Muscle layer of colon (tissue), 2 donors: ENCODE data around the gene LAMA3.
"Not testable (repeated sequence)": the region's sequence is repeated elsewhere in the genome, so short reads cannot be mapped to it uniquely, and the experiment has no call there.

Experiments
- H3K27ac ChIP-seq: one replicate; pipeline ENCODE4 v1.7.0; 2013; ENCODE audit warnings: low read depth, mild to moderate bottlenecking, low read length, moderate library complexity
- H3K27me3 ChIP-seq, 2 donors: one replicate each; pipeline ENCODE4 v1.7.0; 2013; ENCODE audit warnings: low read length in 2 of 2, mild to moderate bottlenecking in 2 of 2; ENCODE audit not compliant: insufficient read depth in 2 of 2, control insufficient read depth in 1 of 2
- H3K36me3 ChIP-seq: one replicate; pipeline ENCODE4 v1.7.0; 2013; ENCODE audit warnings: mild to moderate bottlenecking, low read length; ENCODE audit not compliant: insufficient read depth
- H3K4me1 ChIP-seq: one replicate; pipeline ENCODE4 v1.7.0; 2013; ENCODE audit warnings: mild to moderate bottlenecking, low read length; ENCODE audit not compliant: insufficient read depth
- H3K4me3 ChIP-seq, 2 donors: one replicate each; pipeline ENCODE4 v1.7.0; 2013; ENCODE audit warnings: low read length in 2 of 2, low read depth in 1 of 2, mild to moderate bottlenecking in 1 of 2, moderate library complexity in 1 of 2
- H3K9ac ChIP-seq: one replicate; pipeline ENCODE4 v1.7.0; 2013; ENCODE audit warnings: low read length
- H3K9me3 ChIP-seq: one replicate; pipeline ENCODE4 v1.7.0; 2013; ENCODE audit warnings: mild to moderate bottlenecking, low read length
- donor health status: abdominal sarcoma.
- donor health status: Adenocarcinoma of cecum.

The LAMA3 gene

DNA sequence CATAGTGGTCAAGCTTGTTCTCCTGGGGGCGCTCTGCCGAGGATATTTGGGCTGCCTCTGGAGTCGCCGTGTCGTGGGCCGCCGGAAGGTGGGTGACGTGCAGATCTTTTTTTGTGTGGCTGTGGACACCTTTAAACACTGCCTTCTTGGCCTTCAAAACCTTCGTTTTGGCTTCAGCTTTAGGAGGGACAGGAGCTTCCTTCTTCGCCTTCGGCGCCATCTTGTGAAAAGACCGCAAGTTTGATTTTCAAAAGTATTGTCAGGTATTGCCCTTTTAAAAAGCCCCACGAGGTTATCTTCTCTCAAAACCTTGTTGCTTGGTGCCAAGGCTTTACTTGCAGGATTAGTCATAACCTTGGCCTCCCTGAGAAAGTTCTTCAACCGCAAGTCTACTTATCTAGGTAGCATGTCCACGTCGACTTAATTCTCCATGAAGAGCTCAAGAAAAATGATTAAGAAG, 20.8 kb downstream of the LAMA3 start:
- Histone ChIP-seq H3K4me1 (no peaks in the 10 kb centered on the region), H3K27me3 (no peaks in the 10 kb centered on the region), H3K27ac (no peak overlapping the region), H3K4me3 (no peak overlapping the region), H3K36me3 (no peaks in the 10 kb centered on the region), H3K9me3 (no peaks in the 10 kb centered on the region), H3K9ac (no peak overlapping the region)

DNA sequence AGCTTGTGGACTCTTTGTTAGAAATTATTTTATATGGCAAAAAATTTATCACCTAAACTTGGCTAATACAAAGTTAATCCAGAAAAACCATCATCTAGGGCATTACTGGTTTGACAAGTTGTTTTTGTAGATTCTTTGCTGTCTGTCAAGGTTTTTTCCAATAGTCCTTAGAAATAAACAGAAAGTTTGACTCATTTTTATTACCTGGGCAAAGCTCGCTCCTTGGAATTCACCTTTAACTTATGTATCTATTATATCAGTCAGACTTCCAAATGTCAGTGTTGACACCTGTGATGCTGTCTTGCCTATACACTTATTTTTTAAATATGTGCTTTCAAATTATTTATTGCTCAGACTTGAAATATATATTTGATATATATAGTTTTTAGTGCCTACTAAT, 21.7 kb downstream of the LAMA3 start:
- no peak overlapping the region for H3K4me3 ChIP-seq
- H3K36me3 ChIP-seq: no peaks in the 10 kb centered on the region
- no peaks in the 10 kb centered on the region for H3K9me3 ChIP-seq
- H3K4me1 ChIP-seq: no peaks in the 10 kb centered on the region
- H3K27me3 ChIP-seq: no peaks in the 10 kb centered on the region
- no peak overlapping the region for H3K27ac ChIP-seq
- no peak overlapping the region for H3K9ac ChIP-seq

DNA sequence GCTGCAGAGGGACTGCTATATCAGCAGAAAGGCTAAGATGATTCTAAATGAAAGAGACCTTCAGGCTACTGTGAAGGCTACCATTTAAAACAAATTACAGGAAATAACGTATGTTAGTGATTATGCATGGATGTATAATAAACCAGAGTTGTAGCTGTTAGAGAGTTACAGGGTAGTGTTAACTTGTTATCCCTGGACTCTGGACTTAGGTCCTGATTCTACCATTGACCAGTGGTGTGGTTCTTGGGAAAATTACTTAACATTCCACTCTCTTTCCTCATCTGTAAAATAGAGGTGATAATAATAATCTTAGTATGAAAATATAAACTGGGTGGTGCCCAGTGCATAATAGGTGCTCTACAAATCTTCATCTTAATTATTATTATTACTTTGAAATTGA, 22.2 kb downstream of the LAMA3 start:
- no peaks in the 10 kb centered on the region for H3K4me1 ChIP-seq
- no peak overlapping the region for H3K9ac ChIP-seq
- H3K9me3 ChIP-seq: no peaks in the 10 kb centered on the region
- no peak overlapping the region for H3K27ac ChIP-seq
- no peaks in the 10 kb centered on the region for H3K27me3 ChIP-seq
- no peaks in the 10 kb centered on the region for H3K36me3 ChIP-seq
- H3K4me3 ChIP-seq: no peak overlapping the region

DNA sequence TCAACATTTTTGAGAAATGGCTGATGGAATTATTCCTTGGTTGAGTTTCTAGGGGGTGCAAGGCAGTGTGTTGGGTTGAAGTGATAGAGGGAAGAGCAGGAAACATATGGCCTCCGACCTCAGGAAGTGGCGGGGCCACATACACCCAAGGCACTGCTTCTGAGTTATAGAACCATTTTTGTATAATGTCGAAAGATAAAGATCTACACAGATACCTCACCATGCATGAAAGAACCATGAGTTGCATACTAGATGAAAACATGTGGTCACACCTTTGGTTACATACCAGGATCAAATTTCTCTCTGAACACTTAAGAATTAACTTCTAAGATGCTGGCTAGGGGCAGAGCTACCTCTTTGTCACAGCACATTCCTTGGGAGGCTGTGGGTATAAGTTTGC, 23.2 kb downstream of the LAMA3 start:
- Histone ChIP-seq H3K36me3 (no peaks in the 10 kb centered on the region), H3K4me1 (no peaks in the 10 kb centered on the region), H3K27ac (no peak overlapping the region), H3K9ac (no peak overlapping the region), H3K9me3 (no peaks in the 10 kb centered on the region), H3K27me3 (no peaks in the 10 kb centered on the region), H3K4me3 (no peak overlapping the region)

DNA sequence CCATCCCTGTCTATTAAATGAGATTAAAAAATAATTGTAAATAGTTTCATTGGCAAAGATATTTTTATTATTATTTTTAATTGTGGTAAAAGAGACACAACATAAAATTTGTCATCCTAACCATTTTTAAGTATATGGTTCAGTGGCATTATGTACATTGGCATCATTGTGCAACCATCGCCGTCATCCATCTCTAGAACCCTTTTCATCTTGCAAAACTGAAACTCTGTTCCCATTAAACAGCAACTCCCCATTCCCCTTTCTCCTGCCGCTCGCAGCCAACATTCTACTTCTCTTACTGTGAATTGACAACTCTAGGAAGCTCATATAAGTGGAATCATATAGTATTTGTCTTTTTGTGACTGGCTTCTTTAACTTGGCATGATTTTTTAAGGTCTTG, 25.3 kb downstream of the LAMA3 start:
- Histone ChIP-seq H3K4me3 (no peak overlapping the region), H3K27ac (no peak overlapping the region), H3K36me3 (no peaks in the 10 kb centered on the region), H3K9me3 (no peaks in the 10 kb centered on the region), H3K9ac (no peak overlapping the region), H3K27me3 (no peaks in the 10 kb centered on the region), H3K4me1 (no peaks in the 10 kb centered on the region)

DNA sequence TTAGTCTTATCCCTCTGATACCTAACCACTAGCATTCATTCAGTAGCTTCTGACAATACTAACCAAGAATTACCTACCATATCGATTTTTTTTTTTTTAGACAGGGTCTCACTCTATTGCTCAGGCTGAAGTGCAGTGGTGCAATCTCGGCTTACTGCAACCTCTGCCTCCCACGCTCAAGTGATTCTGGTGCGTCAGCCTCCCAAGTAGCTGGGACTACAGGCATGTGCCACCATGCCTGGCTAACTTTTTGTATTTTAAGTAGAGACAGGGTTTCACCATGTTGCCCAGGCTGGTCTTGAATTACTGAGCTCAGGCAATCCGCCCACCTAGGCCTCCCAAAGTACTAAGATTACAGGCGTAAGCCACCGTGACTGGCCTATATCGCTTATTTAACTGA, 26.8 kb downstream of the LAMA3 start:
- not testable (repeated sequence) for H3K27me3 ChIP-seq, H3K4me3 ChIP-seq, H3K27ac ChIP-seq, H3K4me1 ChIP-seq, H3K9me3 ChIP-seq, H3K36me3 ChIP-seq, H3K9ac ChIP-seq

DNA sequence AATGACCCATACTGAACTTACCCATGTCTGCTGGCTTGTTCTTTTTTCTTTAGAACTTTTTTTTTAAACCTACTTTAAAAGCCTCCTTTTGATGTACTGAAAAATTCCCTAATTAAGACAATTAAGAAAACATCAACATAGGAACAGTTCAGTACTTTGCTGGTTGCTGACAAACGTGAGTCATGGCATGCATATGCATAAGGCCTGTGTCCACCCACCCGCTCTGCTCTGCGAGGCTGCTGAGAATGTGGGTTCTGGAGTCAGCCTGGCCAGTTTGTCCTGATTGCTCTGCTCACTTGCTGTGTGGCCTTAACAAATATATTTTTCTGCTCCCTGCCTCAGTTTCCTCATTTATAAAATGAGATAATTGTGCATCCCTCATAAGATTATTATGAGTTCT, 27.3 kb downstream of the LAMA3 start:
- H3K4me1 ChIP-seq: no peaks in the 10 kb centered on the region
- no peak overlapping the region for H3K4me3 ChIP-seq
- no peaks in the 10 kb centered on the region for H3K27me3 ChIP-seq
- no peak overlapping the region for H3K9ac ChIP-seq
- H3K9me3 ChIP-seq: no peaks in the 10 kb centered on the region
- H3K27ac ChIP-seq: no peak overlapping the region
- H3K36me3 ChIP-seq: no peaks in the 10 kb centered on the region

DNA sequence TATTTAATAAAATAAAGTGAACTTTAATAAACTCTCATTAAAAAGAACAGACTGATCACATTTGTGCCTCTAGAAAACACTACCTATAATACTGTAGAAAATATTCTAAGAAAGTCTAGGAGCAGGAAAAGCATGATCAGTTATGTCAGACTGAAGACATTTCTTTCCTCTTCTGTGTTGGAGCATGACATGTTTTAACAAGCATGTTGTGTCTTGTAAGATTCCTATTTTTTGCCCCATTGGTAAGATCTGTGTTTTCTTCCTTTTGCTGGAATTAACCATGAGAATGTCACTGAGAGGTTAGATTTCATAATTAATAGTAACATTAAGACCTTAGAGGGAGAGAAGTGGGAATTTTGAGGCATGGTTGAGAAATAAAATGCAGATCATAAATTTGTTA, 27.7 kb downstream of the LAMA3 start:
- Histone ChIP-seq H3K4me3 (no peak overlapping the region), H3K27me3 (no peaks in the 10 kb centered on the region), H3K27ac (no peak overlapping the region), H3K9ac (no peak overlapping the region), H3K9me3 (no peaks in the 10 kb centered on the region), H3K4me1 (peaks cover 1% of the 10 kb centered on the region), H3K36me3 (no peaks in the 10 kb centered on the region)

DNA sequence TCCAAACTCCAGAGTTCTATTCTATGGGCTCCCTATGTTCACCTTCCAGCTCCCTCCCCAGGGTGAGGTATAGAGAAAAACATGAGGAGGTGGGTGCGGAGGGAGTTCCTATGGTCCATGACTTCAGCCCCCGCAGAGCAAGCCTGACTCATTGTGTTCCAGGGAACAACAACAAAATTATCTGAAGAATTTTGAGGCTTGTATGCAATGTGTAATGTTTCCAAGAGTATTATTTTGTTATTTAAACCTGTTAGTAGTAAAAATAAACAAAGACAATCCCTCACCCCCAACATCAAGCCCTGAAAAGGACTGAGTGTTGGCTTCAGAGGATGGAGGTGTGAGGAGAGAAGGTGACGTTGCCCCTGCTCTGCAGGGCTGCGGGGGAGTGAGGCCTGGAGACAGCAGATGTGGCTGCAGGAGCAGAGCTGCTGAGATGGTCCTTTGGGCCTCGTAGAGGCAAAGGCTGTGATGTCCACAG, 29.0 kb downstream of the LAMA3 start:
- H3K4me3 ChIP-seq: no peak overlapping the region
- no peak overlapping the region for H3K27ac ChIP-seq
- H3K9me3 ChIP-seq: no peaks in the 10 kb centered on the region
- H3K36me3 ChIP-seq: no peaks in the 10 kb centered on the region
- no peaks in the 10 kb centered on the region for H3K27me3 ChIP-seq
- peaks cover 11% of the 10 kb centered on the region for H3K4me1 ChIP-seq
- H3K9ac ChIP-seq: no peak overlapping the region

DNA sequence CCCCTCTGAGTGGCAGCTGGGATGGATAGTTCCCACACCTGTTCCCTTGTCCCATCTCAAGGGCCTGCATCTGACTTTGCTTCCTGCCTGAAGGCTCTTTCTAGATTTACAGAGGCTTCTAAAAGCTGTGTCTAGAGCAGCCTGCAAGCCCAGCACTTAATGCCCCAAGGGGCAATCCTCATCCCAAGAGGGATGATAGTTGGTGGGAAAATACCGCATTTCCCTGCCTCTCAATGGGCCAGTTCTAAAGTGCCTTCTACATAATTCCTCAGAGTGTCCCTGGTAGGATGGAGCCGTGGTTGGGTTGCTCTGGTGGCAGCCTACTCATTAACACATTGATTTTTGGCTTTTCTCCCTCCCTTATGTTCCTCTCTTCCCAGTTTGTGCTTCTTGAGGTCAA, 29.5 kb downstream of the LAMA3 start:
- H3K36me3 ChIP-seq: no peaks in the 10 kb centered on the region
- no peak overlapping the region for H3K9ac ChIP-seq
- H3K27me3 ChIP-seq: no peaks in the 10 kb centered on the region
- H3K27ac ChIP-seq: no peak overlapping the region
- H3K4me1 ChIP-seq: peaks cover 11% of the 10 kb centered on the region
- H3K9me3 ChIP-seq: no peaks in the 10 kb centered on the region
- H3K4me3 ChIP-seq: no peak overlapping the region

DNA sequence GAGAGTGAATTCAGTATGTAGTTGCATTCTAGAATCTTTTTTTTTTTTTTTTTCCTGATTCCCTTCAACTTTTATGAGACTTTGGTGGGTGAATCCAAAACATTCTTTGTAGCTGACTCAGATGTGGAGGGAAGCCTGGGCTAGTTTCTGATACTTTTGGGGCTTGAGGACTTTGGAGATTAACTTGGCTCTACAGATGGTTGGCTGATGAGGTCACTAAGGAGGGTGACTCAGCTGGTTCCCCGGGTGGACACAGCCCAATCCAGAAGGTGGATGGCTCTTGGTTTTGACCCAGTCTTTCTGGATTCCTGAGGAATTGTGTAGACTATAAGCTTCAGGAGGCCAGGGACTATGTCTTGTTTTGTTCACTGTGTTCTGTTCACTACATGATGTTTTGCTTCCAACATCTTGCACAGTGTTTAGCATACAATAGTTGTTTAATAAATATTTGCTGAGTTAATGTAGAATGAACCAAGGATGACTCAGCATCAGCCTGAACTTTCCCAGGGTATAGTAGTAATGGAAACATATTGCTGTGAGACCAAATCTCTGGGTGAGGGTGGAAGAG, 30.5 kb downstream of the LAMA3 start:
- no peaks in the 10 kb centered on the region for H3K36me3 ChIP-seq
- H3K4me1 ChIP-seq: peaks cover 11% of the 10 kb centered on the region
- no peak overlapping the region for H3K9ac ChIP-seq
- no peak overlapping the region for H3K4me3 ChIP-seq
- no peaks in the 10 kb centered on the region for H3K9me3 ChIP-seq
- H3K27ac ChIP-seq: no peak overlapping the region
- H3K27me3 ChIP-seq: no peaks in the 10 kb centered on the region

DNA sequence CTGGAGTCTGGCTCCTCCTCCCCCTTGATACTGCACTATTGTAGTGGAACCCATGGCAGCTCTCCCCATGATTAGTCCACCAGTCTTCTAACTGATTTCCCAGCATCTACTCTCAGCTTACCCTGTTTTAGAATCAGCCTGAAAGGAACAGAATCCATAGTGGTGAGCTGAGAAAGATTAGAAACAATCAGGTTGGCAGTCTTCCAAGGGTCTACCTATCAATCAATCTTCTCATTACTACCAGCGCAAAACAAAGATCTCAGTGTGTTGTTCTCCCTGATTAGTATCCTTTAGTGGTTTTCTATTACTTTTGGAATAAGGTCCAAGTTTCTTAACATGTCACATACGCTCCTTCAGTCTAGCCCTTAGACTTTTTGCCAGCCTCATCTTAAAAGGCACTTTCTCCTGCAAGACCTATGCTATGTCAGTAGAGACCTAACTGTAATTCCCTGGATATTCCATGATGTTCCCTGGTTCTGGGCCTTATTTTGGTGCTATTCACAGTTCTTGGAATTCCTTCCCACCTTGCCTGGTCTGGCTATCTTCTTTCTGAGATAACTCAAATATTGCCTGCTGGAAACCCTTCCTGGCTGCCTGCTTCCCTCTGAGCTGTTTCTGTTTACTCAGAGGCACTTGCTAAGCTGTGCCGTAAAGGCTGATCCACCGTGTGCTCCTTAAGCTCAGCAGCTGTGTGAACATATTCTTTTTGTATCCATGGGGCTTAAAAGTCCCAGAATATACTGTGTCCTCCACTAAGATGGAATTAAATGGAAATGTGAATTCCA, 32.6 kb downstream of the LAMA3 start:
- H3K4me3 ChIP-seq: no peak overlapping the region
- H3K36me3 ChIP-seq: no peaks in the 10 kb centered on the region
- no peak overlapping the region for H3K9ac ChIP-seq
- H3K9me3 ChIP-seq: no peaks in the 10 kb centered on the region
- H3K27ac ChIP-seq: no peak overlapping the region
- H3K4me1 ChIP-seq: peaks cover 11% of the 10 kb centered on the region
- H3K27me3 ChIP-seq: no peaks in the 10 kb centered on the region
